ENCODE results near the gene SETD1A.
"Not testable (repeated sequence)": the region's sequence is repeated elsewhere in the genome, so short reads cannot be mapped to it uniquely, and the experiment has no call there.

Gene SETD1A

DNA sequence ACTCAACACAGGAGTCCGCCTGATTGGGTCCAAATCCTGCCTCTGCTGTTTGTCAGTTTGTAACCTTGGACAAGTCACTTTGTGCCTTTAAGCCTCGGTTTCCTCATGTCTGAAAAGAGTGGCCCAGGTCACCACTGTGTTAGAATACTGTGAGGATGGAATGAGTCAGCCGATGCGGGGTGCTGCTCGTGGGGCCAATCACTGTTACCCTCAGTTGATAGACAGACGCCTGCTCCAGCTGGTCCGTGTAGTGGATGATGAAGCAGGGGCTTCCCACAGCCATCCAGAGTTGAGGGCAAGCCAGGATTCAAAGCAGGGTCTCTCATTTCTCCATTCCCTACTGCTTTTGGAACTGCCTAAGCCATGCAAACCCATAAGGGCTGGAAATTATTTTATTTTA lies 28.4 kb upstream of the SETD1A start:
- DNase-seq (ENCODE audit: low read depth in 2 of 2, low spot score in 1 of 2), result no peak

DNA sequence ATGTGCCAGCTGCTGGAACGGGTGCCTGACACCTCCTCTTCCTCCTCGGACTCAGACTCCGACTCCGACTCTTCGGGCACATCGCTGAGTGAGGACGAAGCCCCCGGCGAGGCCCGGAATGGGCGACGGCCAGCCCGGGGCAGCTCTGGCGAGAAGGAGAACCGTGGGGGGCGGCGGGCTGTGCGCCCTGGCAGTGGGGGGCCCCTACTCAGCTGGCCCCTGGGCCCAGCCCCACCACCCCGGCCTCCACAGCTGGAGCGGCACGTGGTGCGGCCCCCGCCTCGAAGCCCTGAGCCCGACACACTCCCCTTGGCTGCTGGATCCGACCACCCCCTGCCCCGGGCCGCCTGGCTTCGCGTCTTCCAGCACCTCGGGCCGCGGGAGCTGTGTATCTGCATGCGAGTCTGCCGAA lies 27.4 kb upstream of the SETD1A start:
- DNase-seq (ENCODE audit: low read depth in 2 of 2, low spot score in 1 of 2), result no peak

DNA sequence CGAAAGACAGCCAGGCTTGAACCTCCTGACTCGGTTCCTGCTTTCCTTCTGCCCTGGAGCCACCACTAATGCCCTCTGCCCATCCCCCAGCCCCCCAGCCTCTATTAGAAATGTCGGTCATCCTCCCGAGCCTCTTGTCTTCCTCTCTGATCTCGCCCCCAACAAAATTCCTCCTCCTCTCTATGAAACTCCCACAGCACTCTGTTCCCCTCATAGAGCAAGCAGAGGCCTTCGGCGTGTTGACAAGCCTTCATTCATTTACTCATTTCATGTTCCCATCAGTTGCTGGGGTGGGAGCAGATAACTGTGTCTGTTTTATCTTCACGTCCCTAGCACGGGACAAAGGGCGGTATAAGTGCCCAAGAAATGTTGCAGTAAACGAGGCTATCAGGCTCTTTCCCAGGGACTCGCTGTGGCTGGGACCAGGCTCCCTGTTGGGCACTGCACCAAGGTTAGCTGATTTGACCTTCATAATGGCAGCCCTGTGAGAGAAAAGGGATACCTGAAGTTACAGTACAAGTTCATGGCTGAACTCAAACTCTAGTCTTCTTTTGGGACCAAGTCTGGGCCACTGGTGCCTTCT lies 26.4 kb upstream of the SETD1A start:
- DNase-seq (ENCODE audit: low read depth in 2 of 2, low spot score in 1 of 2), result no peak

DNA sequence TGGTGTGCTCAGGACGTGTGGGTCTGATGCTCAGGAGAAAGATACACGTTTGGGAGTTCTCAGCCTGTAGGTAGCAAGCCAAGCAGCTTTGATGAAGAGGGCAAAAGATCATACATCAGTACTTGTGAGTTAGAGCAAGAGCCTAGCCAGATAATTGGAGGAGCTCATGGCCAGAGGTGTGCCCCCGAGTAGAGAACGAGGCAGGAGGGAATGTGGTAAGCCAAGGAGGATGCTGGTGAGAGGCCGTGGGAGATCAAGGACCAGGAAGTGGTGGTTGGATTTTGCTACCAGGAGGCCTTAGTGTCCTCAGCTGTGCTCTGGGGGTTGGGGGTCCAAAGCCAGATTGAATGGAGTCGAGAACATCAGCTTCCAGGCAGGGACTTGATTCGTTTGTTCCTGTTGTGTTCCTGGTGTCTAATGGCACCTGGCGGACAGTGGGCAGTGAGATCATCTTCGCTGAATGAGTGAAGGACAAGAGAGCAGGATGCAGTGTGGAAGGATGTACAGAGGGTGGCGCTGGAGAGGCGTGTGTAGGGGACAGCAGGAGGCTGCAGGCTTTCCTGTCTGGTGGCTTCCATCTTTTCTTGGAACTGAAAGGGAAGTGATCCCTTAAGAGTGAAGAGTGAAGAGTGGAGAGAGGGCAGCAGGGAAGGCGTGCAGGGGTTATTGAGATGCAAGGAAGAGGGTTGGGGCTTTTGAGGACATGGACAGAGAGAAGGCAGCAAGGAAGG lies 22.6 kb upstream of the SETD1A start:
- no peak for DNase-seq (ENCODE audit: low read depth in 2 of 2, low spot score in 1 of 2)

DNA sequence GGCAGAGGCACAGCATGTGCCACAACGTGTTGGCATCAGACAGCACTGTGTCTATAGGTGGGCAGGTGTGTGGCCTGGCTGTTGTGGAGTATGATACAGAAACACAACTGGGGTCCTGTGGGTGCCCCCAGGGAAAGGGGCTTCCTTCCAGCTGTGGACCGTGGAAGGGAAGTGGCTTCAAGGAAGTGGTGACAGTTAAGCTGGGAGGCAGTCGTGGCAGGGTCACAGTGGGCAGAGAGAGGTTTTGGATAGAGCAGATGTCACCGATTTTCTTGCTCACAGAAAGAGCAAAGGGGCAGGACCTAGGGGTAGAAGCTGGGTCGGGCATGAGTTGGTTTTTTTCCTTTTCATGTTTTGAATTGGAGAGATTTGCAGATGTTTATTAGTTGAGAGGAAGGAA lies 19.9 kb upstream of the SETD1A start:
- no peak for DNase-seq (ENCODE audit: low read depth in 2 of 2, low spot score in 1 of 2)

DNA sequence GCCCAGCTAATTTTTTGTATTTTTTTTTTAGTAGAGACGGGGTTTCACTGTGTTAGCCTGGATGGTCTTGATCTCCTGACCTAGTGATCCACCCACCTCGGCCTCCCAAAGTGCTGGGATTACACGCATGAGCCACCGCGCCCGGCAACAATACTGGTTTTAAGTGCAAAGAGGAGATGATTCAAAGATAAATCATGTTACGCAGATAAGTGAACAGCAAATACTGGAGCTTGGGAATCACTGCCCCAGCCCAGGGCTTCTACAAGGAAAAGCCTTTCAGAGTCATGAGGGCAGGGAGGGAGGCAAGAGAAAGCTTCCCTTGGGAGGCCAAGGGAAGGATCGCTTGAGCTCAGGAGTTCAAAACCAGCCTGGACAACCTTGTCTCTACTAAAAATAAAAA lies 18.0 kb upstream of the SETD1A start:
- not testable (repeated sequence) for DNase-seq (ENCODE audit: low read depth in 2 of 2, low spot score in 1 of 2)

DNA sequence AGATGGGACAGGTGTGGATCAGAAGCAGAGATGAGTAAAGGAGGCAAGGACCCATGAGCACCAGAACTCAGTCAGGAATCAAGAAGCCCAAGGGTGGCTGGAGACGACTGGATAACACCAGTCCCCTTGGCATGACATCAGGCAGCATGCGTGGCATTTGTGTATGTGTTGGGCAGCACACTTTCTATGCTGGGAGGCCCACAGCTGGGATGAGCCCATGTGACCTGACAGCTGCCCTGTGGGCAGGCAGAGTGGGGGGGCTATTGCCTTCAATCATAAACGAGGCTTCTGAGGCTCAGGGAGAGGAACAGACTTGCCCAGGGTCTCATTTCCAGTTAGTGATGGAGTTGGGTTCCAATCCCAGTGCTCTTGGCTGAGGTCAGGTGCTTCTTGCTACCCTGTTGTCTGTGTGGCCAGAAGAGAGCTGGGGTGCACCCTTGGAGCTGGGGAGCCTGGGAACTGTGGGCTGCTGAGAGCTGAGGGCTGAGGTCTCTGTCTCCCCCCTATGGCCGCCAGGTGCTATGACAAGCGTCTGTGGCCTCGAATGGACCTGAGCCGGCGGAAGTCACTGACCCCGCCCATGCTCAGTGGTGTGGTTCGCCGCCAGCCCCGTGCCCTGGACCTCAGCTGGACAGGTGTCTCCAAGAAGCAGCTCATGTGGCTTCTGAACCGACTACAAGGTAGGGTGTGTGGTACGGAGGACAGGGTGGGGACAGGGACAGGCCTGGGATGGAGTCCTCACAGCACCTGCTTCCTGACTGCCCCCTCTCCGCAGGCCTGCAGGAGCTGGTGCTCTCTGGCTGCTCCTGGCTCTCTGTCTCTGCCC lies 15.7 kb upstream of the SETD1A start:
- peak in 1 of 2 donors; percentile 39 for DNase-seq (ENCODE audit: low read depth in 2 of 2, low spot score in 1 of 2)

DNA sequence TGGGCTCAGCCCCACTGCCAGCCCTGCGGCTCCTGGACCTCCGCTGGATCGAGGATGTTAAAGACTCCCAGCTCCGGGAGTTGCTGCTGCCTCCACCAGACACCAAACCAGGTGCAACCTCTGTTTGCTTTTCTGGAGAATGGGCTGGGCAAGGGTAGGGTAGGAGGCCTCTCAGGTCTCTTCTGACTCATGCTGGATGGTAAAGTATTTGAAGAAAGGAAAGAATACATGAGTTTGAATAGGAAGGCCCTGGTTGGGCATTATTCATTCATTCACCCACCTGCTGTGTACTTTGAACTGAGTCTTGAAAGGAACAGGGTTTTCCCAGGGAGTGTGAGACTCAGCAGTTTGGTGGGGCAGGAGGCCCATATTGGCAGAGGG lies 15.1 kb upstream of the SETD1A start:
- no peak for DNase-seq (ENCODE audit: low read depth in 2 of 2, low spot score in 1 of 2)

DNA sequence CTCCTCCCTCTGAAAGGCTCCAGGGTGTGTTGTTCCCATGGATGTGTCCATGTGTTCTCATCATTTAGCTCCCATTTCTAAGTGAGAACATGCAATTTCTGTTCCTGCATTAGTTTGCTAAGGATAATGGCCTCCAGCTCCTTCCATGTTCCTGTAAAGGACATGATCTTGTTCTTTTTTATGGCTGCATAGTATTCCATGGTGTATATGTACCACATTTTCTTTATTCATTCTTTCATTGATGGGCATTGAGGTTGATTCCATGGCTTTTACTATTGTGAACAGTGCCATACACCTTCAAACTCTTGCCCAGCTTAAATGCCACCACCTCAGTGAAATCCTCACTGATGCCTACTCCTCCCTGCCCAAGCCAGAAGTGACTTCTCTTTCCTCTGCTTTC lies 13.2 kb upstream of the SETD1A start:
- DNase-seq (ENCODE audit: low read depth in 2 of 2, low spot score in 1 of 2), result no peak

DNA sequence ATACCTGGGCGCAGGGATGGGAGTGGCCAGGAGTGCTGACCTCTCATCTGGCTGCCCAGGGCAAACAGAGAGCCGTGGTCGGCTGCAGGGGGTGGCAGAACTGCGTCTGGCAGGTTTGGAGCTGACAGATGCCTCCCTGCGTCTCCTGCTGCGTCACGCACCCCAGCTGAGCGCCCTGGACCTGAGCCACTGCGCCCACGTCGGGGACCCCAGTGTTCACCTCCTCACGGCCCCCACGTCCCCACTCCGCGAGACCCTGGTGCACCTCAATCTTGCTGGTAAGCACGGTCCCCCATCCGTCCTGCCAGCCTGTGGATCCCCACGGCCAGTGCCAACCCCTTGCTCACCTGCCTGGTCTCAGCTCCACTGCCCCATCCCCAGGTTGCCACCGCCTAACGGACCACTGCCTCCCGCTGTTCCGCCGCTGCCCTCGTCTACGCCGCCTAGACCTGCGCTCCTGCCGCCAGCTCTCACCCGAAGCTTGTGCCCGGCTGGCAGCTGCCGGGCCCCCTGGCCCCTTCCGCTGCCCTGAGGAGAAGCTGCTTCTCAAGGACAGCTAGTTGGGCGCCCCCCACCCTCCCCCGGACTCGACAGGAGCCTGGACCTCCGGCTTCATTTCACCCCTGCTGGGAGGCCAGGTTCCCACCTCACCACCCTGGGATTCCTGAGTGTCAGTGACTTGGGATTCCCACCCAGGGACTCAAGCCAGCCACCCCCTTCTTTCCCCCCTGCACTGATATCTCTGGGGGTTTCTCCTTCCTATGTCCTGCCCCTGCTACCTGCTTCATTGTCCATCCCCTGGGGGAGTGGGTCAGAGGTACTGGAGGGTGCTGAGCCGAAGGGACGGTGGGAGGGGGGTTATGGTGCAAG lies 10.6 kb upstream of the SETD1A start:
- no peak for DNase-seq (ENCODE audit: low read depth in 2 of 2, low spot score in 1 of 2)

DNA sequence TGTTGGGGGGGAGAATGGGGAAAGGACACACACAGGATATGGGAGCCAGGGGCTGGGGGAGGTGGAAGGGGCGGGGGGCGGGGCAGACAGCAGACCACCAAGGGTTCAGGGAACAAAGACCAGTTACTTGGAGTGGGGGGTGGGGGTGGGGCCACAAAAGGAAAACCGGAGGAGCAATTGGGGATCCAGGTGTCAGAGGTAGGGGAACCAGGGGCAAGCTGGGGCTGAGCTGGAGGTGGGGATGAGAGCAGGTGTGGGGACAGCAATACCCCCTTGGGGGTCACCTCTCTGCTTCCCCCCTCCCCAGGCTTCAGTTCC lies 10.1 kb upstream of the SETD1A start:
- no peak for DNase-seq (ENCODE audit: low read depth in 2 of 2, low spot score in 1 of 2)

DNA sequence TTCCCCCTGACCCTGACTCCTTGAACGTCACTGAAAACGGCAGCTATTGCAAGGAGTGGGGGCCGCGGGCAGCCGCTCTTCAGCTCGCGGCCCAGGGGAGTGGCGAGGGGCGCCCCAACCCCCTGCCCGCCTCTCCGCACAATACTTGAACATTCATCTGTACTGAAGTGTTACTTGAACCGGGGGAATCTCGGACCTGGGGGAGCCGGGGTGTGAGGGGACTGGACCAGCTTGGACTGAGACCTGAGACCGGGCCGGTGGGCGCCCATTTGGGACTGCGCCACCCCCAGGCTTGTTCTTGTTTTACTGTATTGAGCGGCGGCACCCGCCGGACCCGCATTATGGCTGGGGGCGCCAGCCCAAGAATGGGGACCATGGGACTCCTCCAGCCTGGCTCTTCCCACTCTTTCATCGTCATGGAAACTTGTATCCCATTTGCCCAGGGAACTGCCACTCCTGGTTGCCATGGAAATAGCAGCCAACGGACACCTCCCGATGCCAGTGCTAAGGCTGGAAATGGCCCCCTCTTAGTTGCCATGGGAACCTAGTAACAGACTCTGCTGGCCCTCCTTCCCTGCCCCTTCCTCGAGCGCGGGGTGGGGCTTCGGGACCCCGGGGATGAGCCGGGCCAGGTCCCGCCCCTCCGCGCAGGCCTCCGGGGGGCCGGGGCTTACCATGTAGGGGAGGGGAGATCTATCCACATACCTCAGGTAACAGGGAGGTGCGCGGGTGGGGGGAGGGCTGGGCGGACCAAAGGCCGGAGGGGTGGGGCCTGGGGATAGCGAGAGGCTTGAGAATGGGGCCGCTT lies 9.5 kb upstream of the SETD1A start:
- DNase-seq (ENCODE audit: low read depth in 2 of 2, low spot score in 1 of 2), result no peak

DNA sequence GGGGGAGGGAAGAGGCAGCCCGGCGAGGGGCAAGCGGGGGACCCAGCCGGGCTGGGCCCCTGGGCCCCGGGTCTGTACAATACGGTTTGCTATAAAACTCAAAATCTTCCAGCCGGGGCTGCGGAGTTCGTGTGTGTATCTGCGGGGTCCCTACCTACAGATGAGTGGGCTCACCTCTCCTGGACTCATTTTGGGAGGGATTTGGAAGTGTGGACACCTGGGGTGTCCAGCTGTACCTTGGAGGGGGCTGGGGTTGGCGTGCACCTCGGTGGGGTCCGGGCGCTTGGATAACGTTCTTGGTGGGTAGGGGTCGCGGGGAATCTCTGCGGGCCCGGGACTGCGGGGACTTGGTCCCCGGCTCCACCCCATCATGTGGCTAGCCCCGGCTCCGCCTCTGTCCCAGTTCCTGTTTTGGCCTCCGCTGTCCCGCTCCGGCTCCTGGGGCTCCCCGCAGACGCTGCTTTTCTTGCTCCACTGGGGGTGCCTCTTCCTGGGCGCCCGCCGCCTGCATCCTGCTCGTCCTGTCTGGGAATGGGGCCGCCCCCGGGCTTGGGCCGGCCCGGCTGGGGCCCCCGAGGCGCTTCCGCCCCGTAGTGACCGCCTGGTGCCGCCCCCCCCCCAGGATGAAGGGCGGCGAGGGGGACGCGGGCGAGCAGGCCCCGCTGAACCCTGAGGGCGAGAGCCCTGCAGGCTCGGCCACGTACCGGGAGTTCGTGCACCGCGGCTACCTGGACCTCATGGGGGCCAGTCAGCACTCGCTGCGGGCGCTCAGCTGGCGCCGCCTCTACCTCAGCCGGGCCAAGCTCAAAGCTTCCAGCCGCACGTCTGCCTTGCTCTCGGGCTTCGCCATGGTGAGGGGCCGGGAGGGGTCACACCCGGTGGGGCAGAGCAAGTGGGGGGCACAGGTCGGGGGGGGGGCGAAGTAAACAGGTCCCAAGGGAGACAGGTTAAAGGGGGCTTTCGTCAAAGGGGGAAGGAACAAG lies 8.6 kb upstream of the SETD1A start, which contains the start of gene ORAI3:
Gene ORAI3, plus strand, starts transcription at position 402 of the 983 bp plus-strand sequence. Its CDS starts 222 bp downstream, at position 624.
- DNase-seq (ENCODE audit: low read depth in 2 of 2, low spot score in 1 of 2), result no peak

DNA sequence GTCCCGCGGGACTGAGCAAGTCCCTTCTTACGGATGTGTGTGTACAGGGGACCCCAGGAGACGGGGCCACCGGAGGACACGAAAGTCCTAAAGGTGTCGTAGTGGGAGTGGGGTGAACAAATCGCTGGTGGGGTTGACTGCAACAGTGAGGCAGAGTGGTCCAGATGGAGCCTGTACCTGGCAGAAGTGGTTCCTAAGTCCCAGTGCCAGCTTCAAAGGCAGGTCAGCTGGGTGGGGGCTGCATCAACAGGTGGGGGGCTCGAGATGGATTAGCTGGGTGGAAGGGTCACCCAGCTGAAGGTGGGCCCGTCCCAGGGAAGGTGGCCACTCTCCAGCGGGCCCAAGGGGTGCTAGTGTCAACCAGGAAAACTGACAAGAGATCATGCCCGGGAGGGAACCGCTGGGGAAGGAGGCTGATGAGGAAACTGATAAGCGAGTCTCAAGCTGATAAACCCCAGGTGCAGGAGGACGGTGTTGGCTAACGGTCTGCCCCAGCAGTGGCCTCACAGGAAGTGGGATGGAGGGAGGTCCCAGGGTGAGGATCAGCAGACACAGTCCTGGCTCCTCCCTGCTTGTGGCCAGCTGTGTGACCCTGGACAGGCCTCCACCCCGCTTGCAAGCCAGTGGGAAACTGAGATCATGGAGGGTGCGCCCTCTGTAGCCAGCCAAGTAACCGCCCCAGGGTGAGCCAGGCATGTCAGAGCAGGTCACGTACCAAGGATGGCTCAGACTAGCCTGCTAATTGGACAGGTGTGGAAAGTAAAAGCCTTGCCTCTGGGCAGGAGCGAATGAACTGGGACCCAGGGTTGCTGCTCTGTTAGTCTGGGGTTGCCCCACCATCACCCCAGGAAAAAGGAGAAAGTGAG lies 7.7 kb upstream of the SETD1A start:
- no peak for DNase-seq (ENCODE audit: low read depth in 2 of 2, low spot score in 1 of 2)

DNA sequence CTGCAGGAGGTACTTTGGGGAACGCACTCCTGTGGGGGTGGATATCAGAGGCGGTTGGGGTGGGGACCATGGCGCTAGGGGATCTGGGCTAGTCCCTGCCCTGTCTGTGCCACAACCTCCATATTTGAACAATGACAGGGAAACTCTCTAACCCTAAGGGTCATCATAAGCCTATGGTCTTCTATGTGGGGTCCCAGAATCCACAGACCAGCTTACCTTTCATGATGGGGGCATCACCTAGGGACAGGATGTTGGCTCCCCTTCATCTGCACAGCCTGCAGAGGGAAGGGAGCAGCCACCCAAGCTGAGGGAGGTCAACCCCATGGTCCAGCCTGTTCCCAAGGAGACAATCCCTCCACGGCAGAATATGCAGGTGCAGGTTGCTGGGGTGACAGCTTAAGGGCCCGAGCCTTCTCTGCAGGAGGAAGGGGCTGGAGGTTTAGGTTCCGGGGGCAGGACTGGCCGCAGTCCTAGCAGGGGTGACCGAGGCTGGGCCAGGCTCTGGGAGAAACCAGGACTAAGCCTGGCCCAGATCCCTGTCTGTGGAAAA lies 7.0 kb upstream of the SETD1A start:
- no peak for DNase-seq (ENCODE audit: low read depth in 2 of 2, low spot score in 1 of 2)

DNA sequence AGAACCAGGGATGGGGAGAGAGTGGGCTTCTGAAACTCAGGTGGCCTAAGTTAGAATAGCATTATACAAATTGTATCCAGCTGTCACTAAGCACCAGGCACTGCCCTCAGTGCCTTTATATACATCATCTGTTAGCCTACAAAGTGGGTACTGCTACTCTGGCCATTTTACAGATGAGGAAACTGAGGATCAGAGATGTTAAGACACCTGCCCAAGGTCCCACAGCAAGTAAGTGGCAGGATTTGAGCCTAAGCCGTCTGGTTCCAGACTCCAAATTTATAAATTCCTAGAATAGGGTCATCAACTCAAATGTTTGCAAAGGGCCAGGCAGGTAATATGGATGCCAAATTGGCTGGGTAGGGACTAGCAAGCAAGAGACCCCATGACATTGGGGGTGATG lies 6.4 kb upstream of the SETD1A start:
- no peak for DNase-seq (ENCODE audit: low read depth in 2 of 2, low spot score in 1 of 2)

DNA sequence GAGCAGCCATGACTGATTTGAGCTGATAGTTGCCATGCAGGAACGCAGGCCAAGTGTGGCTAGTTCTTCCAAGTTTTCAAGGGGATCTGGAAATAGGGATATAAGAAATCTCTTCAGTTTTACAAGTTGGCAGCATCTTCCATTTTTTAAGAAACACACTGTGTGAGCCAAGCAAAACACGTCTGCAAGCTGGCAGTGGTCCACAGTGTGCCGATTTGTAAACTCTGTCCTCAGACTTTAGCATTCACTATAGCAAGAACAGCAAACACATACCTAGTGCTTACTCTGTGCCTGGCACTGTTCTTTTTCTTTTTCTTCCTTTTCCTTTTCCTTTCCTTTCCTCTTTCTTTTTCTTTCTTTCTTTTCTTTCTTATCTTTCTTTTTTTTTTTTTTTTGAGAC lies 5.8 kb upstream of the SETD1A start:
- no peak for DNase-seq (ENCODE audit: low read depth in 2 of 2, low spot score in 1 of 2)

DNA sequence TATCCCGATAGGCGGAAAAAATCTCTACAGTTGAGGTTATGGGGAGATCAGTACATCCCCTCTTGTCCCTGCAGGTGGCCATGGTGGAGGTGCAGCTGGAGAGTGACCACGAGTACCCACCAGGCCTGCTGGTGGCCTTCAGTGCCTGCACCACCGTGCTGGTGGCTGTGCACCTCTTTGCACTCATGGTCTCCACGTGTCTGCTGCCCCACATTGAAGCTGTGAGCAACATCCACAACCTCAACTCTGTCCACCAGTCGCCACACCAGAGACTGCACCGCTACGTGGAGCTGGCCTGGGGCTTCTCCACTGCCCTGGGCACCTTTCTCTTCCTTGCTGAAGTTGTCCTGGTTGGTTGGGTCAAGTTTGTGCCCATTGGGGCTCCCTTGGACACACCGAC lies 4.4 kb upstream of the SETD1A start:
- DNase-seq (ENCODE audit: low read depth in 2 of 2, low spot score in 1 of 2), result no peak
